PC-9 (cell line): Measurements from ENCODE around the gene ACSS2. TPM values are rescaled to one million over a fixed set of nuclear protein-coding genes. Genes with fewer than 3 reads are reported as not detected.

Experiments used
- BruUV-seq: library from RNA; stranded (reverse); fragments of 400-500 nt; replicated peaks from 2 replicates; lab custom pipeline; 2021; lab: Mats Ljungman, UMichigan
- CTCF ChIA-PET: fragments of 300-600 bp; sonication (Branson Sonifier 250); formaldehyde crosslinking; loops from one replicate; lab custom pipeline; 2022; ENCODE audit warnings: antibody characterized with exemption; lab: Charles Lee
- POLR2A ChIA-PET: fragments of 300-600 bp; sonication (Branson Sonifier 250); formaldehyde crosslinking; loops from one replicate; lab custom pipeline; 2022; ENCODE audit warnings: antibody characterized with exemption; ENCODE audit not compliant: unreplicated experiment; lab: Charles Lee
- DNase-seq, 2 experiments: peaks; one replicate each; pipeline versions ENCODE4 v3.0.0 to v3.0.0-alpha.2; 2015 to 2022; ENCODE audit warnings: mixed read lengths in 1 of 2
- H2AFZ ChIP-seq: fragments of 200-600 bp; sonication (generic); 2 replicates; pipeline ENCODE4 v1.8.1; 2017; ENCODE audit warnings: antibody characterized with exemption
- H3F3A ChIP-seq: fragments of 200-600 bp; sonication (generic); 2 replicates; pipeline ENCODE4 v1.8.1; 2017; ENCODE audit warnings: antibody characterized with exemption, mild to moderate bottlenecking, low read depth; ENCODE audit not compliant: insufficient read depth
- H3K27ac ChIP-seq: fragments of 200-600 bp; sonication (generic); 2 replicates; pipeline ENCODE4 v1.6.1; 2016; ENCODE audit warnings: mixed run types
- H3K27me3 ChIP-seq: fragments of 200-600 bp; sonication (generic); 2 replicates; pipeline ENCODE4 v1.6.1; 2016; ENCODE audit warnings: low read depth, mixed run types; ENCODE audit not compliant: insufficient read depth
- H3K36me3 ChIP-seq: fragments of 200-600 bp; sonication (generic); 2 replicates; pipeline ENCODE4 v1.6.1; 2016; ENCODE audit warnings: low read depth, mixed run types
- H3K4me1 ChIP-seq: fragments of 200-600 bp; sonication (generic); replicated peaks from 2 replicates; pipeline ENCODE4 v1.6.1; 2016; ENCODE audit warnings: mixed run types; ENCODE audit not compliant: insufficient read depth
- H3K4me2 ChIP-seq: fragments of 200-600 bp; sonication (generic); 2 replicates; pipeline ENCODE4 v1.6.1; 2017; ENCODE audit warnings: mixed run types
- H3K4me3 ChIP-seq: fragments of 200-600 bp; sonication (generic); 2 replicates; pipeline ENCODE4 v1.6.1; 2016; ENCODE audit warnings: mixed run types
- H3K79me2 ChIP-seq: fragments of 200-600 bp; sonication (generic); 2 replicates; pipeline ENCODE4 v1.6.1; 2017; ENCODE audit warnings: low read depth, mixed run types
- H3K9me2 ChIP-seq: fragments of 200-600 bp; sonication (generic); 2 replicates; pipeline ENCODE4 v1.8.1; 2017; ENCODE audit warnings: mild to moderate bottlenecking; ENCODE audit not compliant: insufficient read depth
- H3K9me3 ChIP-seq: fragments of 200-600 bp; sonication (generic); 2 replicates; pipeline ENCODE4 v1.8.1; 2016; ENCODE audit warnings: low read depth; ENCODE audit not compliant: insufficient read depth
- H4K20me1 ChIP-seq: fragments of 200-600 bp; sonication (generic); 2 replicates; pipeline ENCODE4 v1.8.1; 2017; ENCODE audit not compliant: insufficient read depth
- CTCF ChIP-seq: fragments of 200-600 bp; sonication (generic); conservative IDR thresholded peaks from 2 replicates; pipeline ENCODE4 v1.6.1; 2017; ENCODE audit warnings: mixed run types, antibody characterized with exemption, mild to moderate bottlenecking, moderate library complexity
- EZH2 ChIP-seq: fragments of 200-600 bp; sonication (generic); IDR thresholded peaks from 2 replicates; pipeline ENCODE4 v1.8.0; 2017; ENCODE audit warnings: antibody characterized with exemption, low read depth
- intact Hi-C: fragments of 100-400 bp; cut with micrococcal nuclease; formaldehyde crosslinking; loops from one replicate; pipeline ENCODE4 v1.10.0; 2022; ENCODE audit not compliant: unreplicated experiment
- total RNA-seq: library from RNA; stranded (reverse); gene quantifications from 2 replicates; pipeline ENCODE4 v1.2.3, GENCODE V29; 2021

The ACSS2 gene
- total RNA-seq, 1 experiment from 2014 or later, result 108 TPM

DNA sequence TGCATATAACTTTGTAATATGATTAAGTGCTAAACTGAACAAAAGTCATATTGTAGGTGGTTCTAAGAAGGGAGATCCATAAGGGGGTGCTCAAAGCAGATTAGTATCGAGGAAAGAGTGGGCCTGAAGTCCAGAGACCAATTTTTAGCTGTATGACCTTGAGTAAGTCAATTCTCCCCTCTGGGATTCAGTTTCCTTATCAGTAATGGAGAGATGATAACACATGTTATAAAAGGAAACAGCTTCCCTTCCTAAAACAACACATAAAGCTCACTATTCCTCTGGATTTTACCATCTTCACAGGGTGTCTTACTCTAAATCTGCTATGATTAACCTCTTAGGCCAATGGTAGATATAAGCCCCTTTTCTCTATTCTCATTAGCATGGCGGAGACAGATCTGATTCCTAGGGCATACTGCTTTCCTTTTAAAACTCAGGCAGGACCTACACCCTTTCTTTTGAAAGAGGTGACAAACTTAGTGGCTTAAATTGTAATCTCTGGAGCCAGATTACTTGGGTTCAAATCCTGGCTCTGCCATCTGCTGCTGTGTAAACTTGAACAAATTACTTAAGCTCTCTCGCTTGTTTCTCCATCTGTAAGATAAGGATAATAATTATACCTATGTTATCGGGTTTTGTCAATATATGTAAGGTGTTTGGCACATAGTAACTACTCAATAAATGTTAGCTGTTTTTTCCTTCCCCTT is 39.5 kb downstream of the ACSS2 start:
- intact Hi-C loops, result no loop called here
- CTCF ChIA-PET, result interaction anchor here (0.5 to 0.6 kb wide), 2 partner anchors 9 to 213 kb away, joined by 3 read pairs; no protein-coding TSS in a partner anchor
- POLR2A ChIA-PET, result no interaction called here

GRCh38 chr20:34916774-34917354 is 40.5 kb downstream of the ACSS2 start:
- Histone ChIP-seq H3K79me2 (peaks cover 11% of the 10 kb centered on the region; the same call in 1 of the 2 replicates), H2AFZ (no peak overlapping the region), H3K9me3 (no peaks in the 10 kb centered on the region), H3K27ac (peak overlapping the region; percentile 52; the same call in 1 of the 2 replicates), H3K4me1 (peaks cover 46% of the 10 kb centered on the region), H3K9me2 (no peaks in the 10 kb centered on the region), H3K27me3 (no peaks in the 10 kb centered on the region), H3K4me3 (no peak overlapping the region), H3F3A (peaks cover 44% of the 10 kb centered on the region), H4K20me1 (no peaks in the 10 kb centered on the region), H3K4me2 (no peak overlapping the region), H3K36me3 (peaks cover 65% of the 10 kb centered on the region)
- POLR2A ChIA-PET, result no interaction called here
- TF ChIP-seq EZH2 (no peak), CTCF (no peak)
- BruUV-seq, result no TSS peak
- DNase-seq, result no peak
- CTCF ChIA-PET, result no interaction called here
- intact Hi-C loops, result no loop called here

More for the DNA sequence above, 39.5 kb downstream of the ACSS2 start:
- no peak overlapping the region for H3K4me2 ChIP-seq
- H3K4me3 ChIP-seq, result no peak overlapping the region
- peaks cover 64% of the 10 kb centered on the region for H3K36me3 ChIP-seq
- peaks cover 37% of the 10 kb centered on the region for H3K4me1 ChIP-seq
- H2AFZ ChIP-seq, result no peak overlapping the region
- H3K79me2 ChIP-seq, result peaks cover 13% of the 10 kb centered on the region; the same call in 1 of the 2 replicates
- peaks cover 34% of the 10 kb centered on the region; the same call in 1 of the 2 replicates for H3F3A ChIP-seq
- no peaks in the 10 kb centered on the region for H3K9me2 ChIP-seq
- 0 out of 2 replicates have a peak overlapping the region, but pooled peaks have one; percentile 20 for H3K27ac ChIP-seq
- no peaks in the 10 kb centered on the region for H3K27me3 ChIP-seq
- TF ChIP-seq EZH2, result no peak
- TF ChIP-seq CTCF, result no peak
- H4K20me1 ChIP-seq, result no peaks in the 10 kb centered on the region
- H3K9me3 ChIP-seq, result no peaks in the 10 kb centered on the region
- DNase-seq, result no peak
- BruUV-seq, result no TSS peak

GRCh38 chr20:34920055-34920454 is 43.6 kb downstream of the ACSS2 start:
- CTCF ChIA-PET, result no interaction called here
- no TSS peak for BruUV-seq
- H3K36me3 ChIP-seq, result peaks cover 73% of the 10 kb centered on the region

More at GRCh38 chr20:34920055-34920454, 43.6 kb downstream of the ACSS2 start:
- no peak for TF ChIP-seq CTCF
- no peak for TF ChIP-seq EZH2
- H3K4me1 ChIP-seq, result peaks cover 70% of the 10 kb centered on the region
- H3K4me3 ChIP-seq, result no peak overlapping the region
- H3F3A ChIP-seq, result peaks cover 73% of the 10 kb centered on the region
- H3K9me2 ChIP-seq, result no peaks in the 10 kb centered on the region
- H3K27me3 ChIP-seq, result no peaks in the 10 kb centered on the region
- no peak overlapping the region; the same call in 1 of the 2 replicates for H3K27ac ChIP-seq
- H3K9me3 ChIP-seq, result 0 out of 2 replicates have a peak, but pooled peaks cover 4% of the 10 kb centered on the region
- no peaks in the 10 kb centered on the region for H4K20me1 ChIP-seq
- POLR2A ChIA-PET, result no interaction called here
- 0 out of 2 replicates have a peak, but pooled peaks cover 4% of the 10 kb centered on the region for H3K79me2 ChIP-seq
- no peak for DNase-seq
- H3K4me2 ChIP-seq, result no peak overlapping the region
- intact Hi-C loops, result no loop called here
- H2AFZ ChIP-seq, result no peak overlapping the region
